ENCODE measurements around the gene SMIM35.

The SMIM35 gene

DNA sequence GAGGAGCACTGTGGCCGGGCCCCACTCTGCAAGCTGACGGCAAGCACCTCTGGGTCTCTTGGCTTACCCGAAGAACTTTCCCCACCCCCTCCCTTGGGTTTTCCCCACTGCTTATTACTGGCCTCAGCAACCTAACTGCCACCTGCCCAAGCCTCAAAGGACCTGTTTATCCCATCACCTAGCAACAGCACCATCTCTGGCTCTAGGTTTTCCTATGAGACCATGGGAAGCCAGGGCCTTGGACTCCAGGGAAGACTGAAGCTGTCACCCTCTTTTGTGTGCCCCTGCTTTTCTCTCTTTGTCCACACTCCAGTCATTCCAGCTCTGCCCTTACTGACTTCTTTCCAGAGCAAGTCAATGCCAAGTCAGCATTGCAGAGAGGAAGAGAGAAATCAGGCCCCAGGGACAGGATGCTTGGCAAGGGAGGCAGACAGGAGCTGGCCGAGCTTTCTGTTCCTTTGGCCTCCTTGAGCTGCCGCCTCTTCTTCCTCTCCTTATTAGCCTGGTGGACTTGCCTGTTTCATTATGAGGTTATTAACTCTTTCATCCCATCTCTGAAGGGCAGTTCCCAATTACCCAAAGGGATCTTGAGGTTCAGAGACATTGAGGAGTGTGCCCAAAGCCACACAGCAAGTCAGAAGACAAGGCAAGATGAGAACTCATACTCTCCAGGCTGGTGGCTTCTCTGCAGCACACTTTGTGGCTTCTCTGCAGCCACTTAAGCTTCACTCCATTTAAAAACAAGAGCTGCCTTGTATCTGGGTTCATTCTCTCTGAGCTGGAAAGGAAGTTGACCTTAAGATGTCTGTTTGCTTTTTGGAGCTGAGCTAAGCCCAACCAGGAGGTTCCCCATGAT is at the start of gene SMIM35:
SMIM35 (minus strand) TSS at position 51 of the 856 bp plus-strand sequence. CDS start 206 bp downstream, outside the sequence.
- DNase-seq (ENCODE audit: low read depth in 2 of 2, low spot score in 1 of 2): no peak

DNA sequence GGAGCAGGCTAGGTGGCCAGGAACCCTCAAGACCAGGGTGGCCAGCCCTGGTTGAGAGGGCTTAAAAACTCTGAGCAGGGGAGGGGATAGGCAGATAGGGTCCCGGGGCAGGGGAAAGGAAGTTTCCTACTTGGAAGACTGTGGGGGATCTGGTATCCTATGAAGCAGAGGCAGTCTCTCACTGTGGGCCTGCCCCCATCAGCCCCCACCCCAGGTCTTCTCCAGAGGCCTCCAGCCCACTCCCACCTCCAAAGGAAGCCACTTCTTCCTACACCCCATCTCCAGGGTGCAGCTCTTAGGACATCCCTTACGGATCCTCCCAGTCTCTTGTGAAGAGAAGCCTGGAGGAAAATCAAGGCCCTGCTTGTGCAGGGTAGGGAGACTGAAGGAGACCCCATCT is 49.6 kb upstream of the SMIM35 start:
- no peak for DNase-seq (ENCODE audit: low read depth in 2 of 2, low spot score in 1 of 2)

DNA sequence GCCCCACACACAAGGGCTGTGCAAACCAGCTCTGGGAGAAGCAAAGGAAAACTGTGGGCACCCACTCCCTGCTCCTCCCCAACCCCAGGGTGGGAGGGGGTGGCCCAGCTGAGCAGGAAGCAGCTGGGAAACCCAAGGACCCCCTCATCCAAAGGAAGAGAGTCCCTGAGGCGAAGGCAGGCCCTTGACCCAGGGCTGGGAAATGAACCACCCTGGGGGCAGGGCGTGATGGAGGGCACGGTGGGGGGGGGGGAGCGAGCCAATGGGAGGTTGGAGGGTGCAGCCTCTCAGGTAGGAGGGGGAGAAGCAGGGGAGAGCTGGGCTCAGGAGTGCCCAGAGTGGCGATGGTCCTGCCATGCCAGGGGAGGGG is 49.0 kb upstream of the SMIM35 start:
- no peak for DNase-seq (ENCODE audit: low read depth in 2 of 2, low spot score in 1 of 2)

DNA sequence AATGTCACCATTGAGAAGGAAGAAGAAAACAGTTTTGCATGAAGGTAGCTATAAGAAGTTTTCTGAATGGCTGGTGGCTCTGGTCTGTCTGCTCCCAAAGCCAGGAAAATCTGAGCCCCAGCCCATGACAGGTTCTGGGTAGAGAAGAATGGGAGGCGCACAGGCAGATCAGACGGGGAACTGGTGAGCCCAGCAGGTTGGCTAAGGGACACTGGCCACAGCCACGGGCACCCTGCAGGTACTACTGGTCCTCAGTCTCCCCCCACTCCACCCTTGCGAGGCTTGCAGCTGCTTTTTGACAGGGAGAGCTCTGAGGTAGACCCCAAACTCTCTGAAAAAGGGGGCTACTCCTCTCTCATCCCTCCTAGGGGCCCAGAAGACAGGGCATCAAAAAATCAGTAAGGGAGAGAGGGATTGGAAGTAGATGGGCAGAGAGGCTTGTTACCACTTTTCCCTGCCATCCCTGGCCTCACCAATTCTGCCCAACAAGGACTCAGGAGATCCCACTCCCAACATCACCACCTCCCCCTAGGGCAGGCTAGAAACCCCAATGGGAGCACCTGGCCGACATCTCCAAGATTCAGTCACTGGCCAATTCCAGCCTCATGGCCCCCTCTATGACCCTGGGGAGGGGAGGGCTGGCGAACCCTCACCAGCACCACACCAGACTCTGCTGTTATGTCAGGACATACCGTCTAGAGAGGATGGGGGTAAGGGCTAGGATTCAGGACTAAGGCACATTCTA is 48.5 kb upstream of the SMIM35 start:
- DNase-seq (ENCODE audit: low read depth in 2 of 2, low spot score in 1 of 2): no peak

DNA sequence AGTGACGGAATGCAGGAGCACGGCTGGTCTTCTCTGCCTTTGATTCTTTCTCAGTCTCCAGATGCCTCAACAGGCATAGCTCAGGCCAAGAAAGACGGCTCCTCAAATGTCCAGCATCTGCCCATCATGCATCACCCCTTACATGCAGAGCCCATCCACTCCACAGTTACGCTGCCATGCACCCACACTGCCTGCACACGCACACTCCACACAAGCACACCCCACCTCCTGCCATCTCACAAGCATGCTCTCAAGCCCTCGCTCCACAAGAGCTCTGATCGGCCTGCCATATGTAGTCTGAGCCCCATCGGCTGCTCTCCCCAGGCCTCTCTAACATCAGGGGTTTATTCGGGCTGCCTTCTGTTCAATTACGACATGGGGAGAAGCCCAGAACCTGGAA is 47.1 kb upstream of the SMIM35 start:
- no peak for DNase-seq (ENCODE audit: low read depth in 2 of 2, low spot score in 1 of 2)

DNA sequence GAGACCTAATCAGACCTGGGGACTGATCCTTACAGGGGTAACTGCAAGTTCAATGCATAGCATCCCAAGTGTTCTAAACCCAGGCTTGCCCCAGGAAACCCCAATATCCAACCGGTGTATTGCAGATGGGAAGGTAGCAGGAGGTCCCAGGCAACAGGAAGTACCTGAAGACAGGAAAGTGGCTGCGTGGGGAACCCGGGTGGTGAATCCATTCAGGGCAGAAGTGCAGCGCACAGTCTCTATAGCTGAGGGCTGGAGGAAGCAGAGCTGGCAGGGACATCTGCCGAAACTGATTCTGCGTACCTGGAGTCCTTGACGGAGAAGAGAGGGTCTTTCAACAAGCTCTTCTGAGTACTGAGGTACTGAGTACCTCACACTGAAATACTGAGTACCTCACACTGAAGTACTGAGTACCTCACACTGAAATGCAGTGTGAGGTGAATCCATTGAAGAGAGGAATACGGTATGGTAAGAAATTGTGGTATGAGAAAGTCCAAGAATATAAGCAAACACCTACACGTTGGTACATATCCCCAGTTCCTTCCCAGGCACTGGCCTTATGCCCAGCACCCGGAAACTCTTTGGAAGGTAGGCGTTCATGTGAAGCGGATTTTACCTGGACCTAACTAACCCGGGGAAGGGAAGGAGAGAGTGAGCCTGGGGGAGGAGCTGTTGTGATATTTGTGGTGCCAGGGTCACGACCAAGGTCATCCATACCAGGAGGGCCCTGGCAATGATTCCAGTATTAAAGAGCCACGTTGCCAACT is 45.8 kb upstream of the SMIM35 start:
- no peak for DNase-seq (ENCODE audit: low read depth in 2 of 2, low spot score in 1 of 2)

DNA sequence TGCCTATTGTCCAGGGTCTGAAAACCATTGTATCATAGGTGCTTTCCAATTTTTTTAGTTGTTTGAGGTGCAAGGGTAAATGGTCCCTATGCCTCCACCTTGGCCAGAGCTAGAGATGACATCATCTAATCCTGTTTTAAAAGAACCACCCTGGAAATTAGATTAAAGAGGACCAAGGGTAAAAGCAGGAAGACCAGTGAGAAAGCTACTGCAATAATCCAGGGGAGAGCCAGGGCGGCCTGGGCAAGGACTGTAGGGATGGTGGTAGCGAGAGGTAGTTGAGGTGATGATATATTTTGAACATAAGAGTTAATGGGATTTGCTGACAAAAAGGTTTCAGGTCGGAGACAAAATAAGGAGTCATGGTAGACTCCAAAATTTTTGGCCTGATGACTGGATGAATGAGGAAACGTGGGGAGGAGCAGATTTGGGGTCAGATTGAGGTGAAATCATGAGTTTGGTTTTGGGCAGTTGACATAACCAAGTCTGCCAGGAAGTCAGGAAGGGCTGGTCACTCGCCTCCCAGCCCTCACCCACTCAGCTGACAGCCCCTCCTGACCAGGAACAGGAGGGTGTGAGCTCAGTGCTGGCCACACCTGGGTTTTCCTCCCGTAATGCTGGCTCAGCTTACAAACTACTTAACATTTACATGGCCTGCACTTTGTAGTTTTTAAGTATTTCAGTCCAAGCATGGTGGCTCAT is 42.9 kb upstream of the SMIM35 start:
- no peak for DNase-seq (ENCODE audit: low read depth in 2 of 2, low spot score in 1 of 2)

DNA sequence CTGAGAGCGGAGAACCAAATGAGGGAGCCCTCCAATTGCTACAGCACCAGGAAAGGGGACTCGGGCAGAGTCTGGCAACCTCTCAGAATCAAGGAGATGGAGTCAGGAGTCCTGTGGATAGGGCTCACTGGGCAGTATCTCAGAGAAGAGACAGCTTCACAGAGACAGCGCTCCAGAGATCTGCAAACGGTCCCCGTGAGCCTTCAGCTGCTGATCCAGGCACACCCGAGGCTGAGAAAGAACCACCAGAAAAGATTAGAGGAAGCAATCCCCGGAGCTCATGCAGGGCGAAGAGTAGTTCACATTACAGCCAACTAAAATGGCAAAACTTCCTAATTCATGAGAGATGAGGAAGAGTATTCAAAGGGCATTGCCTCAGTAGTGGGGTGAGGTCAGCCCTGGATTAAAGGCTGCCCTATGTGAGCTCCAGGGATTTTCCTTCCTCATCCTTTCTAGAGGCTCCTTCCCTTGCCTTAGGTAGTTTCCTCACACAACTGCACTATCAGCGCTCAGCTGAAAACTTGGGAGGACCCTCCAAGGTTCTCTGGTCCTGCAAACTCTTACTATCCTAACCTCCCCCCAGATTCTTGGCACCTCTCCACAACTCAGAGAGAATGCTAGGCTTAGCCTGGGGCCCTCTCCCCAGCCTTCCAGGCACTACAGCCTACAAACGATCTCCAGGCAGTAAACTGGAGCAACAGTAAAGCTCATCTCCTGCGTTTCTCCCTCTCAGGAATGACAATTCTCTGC is 42.1 kb upstream of the SMIM35 start:
- no peak for DNase-seq (ENCODE audit: low read depth in 2 of 2, low spot score in 1 of 2)

DNA sequence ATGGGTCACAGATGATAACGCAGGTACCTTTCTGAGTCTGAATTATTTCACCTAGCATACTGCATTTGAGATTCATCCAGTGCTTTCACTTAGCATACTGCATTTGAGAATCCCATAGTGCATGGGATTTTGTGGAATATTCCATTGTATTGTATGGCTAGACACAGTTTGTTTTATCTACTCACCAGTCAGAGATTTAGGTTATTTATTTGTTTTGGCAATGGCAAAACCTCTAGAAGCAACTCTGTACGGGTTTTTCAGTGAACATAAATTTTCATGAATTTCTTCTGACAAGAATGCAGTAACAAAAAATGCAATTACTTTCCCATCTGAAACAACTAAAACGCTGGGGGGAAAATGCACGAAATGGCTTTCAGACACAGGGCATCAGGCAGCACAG is 41.5 kb upstream of the SMIM35 start:
- no peak for DNase-seq (ENCODE audit: low read depth in 2 of 2, low spot score in 1 of 2)

DNA sequence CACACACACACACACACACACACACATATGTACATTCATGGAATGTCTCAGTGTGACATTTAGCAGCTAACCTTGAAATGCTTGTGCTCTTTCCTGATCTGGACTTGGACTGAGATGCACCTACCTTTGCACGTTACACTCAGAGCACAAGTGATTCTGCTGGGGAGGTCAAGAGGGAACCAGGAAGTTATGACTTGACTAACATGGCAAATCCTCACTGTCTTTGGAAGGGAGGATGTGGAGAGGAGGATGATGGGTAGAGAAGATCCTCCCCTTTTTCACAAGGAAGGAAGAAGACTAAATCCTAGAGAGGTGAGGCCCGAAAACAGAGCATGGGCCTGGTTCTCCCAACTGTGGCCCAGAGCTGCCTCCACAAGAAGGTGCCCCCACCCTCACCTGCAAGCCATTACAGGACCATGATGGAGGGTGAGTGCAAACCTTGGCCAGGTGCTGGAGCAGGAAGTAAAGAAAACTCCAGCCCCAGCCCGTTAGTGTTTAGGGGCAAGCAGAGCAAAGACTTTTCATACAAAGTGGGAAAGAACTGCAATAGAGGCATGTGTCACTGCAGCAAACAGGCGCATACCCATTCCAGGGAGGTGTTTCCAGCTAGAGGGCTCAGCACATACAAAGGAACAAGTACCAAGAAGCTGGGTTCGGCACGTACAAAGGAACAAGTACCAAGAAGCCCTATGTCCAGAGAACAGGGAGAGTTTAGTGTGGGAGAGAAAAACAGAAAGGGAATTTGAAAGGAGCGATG is 39.5 kb upstream of the SMIM35 start:
- DNase-seq (ENCODE audit: low read depth in 2 of 2, low spot score in 1 of 2): no peak

DNA sequence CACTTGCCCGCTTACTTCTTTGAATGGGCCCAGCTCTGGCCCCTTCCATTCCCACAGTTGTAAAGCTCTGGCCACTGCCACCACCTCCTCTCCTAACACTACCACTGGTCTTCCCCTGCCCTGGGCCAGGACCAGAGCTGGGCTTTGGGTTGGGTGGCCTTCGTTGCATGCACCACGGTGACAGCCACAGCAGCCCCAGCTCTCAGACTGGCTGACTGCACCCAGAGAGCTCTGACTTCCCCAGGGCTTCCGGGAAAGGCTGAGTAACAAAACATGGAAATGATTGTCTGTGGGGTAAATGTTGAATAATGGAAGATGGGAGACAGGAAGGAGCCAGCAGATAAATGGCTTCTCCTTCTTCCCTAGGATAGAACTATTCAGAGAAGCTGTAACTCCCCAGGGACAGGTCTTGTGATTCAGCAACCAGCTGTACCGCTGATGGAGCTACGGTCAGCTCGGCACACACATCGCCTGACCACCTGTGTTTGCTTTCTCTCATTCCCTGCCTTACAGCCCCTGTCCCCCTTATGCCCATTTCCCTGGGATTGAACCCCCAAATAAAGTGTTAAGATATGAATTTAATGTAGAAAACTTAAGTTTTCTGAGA is 38.3 kb upstream of the SMIM35 start:
- no peak for DNase-seq (ENCODE audit: low read depth in 2 of 2, low spot score in 1 of 2)

DNA sequence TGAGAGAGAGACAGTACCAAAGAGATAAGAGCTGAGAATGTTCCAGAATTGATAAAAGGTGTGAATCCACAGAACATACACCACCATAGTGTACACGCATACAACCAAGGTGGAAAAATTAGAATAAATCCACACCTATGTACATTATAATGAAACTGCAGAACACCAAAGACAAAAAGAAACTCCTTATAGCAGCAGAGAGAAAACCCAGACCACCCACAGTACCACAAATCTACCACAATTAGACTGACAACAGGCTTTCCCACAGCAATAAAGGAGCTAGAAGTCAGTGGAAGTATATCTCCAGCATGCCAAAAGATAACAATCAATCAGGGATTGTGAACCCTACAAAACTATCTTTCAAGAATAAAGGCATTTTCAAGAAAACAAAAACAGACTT is 34.0 kb upstream of the SMIM35 start:
- no peak for DNase-seq (ENCODE audit: low read depth in 2 of 2, low spot score in 1 of 2)

DNA sequence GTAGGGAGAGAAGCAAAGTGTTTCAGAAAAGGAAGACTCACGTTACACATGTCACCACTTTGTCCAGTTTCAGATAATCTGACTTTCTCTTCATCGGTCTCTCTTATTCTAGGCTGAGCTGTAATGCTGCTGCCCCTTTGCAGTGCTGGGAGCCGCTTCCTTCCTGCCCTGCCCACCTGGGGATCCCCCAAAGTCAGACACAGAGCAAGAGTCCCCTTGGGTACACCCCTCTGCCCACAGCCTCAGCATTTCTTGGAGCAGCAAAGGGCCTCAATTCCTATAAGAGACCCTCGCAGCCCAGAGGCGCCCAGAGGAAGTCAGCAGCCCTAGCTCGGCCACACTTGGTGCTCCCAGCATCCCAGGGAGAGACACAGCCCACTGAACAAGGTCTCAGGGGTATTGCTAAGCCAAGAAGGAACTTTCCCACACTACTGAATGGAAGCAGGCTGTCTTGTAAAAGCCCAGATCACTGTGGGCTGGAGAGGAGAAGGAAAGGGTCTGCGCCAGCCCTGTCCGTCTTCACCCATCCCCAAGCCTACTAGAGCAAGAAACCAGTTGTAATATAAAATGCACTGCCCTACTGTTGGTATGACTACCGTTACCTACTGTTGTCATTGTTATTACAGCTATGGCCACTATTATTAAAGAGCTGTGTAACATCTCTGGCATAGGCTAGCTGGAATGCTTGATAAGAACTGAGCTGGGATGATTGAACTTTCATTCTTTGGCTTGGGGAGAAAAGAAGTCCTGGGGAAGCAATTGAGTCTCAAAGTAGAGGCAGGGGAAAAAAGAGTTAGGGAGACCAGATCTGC is 31.2 kb upstream of the SMIM35 start:
- no peak for DNase-seq (ENCODE audit: low read depth in 2 of 2, low spot score in 1 of 2)

DNA sequence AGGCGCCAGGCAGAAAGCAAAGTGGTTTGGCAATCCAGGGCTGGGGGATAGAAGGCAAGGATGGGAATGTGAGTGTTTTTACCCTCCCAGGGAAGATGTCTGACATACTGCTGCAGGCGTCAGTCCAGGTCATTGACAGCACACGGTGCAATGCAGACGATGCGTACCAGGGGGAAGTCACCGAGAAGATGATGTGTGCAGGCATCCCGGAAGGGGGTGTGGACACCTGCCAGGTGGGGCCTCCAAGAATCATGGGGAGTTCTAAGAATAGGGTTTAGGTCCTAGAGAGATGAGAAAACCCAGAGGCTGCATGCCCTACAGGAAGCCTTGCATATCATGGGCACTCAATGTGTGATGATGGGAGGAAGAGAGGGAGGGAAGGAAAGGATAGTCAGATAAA is 28.3 kb upstream of the SMIM35 start:
- no peak for DNase-seq (ENCODE audit: low read depth in 2 of 2, low spot score in 1 of 2)

DNA sequence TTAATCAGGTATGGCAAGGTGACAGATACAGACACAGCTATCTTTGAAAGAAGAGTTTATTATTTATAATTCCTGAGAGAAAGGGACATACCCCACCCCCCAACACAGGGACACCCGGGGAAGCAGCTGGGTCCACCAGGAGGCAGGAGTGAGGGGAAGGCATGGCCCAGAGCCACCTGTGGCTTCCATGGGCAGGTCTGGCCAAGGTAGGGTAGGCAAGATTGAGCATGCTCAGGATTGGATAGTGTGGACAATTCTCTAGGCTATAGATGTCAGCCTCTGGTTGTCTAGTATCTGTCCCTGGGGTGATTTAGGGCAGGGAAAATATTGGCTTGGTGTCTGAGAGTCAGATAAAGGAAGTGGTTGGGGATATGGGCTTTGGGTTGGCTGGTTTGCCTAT is 27.5 kb upstream of the SMIM35 start:
- no peak for DNase-seq (ENCODE audit: low read depth in 2 of 2, low spot score in 1 of 2)

DNA sequence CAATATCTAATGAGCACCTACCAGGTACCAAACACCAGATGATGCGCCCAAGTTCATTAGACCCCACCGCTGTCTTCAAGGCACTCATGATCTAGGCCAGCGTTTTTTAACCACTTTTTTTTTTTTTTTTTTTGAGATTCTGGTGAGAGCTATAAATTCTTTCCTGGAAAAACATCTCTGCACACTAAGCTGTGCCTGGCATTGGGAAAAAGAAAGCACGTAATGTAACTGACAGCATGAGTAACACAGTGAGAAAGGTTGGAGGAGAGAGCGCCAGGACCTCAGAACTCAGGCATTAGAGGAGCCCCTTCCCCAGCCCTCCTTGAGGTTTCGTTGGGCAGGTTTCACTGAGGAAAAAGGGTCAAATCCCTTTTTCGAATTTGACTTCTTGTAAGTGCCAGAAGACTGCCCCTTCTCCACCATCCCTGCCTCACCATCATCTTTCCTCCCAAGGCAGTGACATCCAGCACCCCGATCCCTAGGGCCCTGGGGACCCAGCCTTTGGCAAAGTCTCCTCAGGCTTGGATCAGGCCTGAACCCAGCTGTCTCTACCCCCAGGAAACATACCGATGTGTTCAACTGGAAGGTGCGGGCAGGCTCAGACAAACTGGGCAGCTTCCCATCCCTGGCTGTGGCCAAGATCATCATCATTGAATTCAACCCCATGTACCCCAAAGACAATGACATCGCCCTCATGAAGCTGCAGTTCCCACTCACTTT is 26.1 kb upstream of the SMIM35 start:
- DNase-seq (ENCODE audit: low read depth in 2 of 2, low spot score in 1 of 2): no peak

DNA sequence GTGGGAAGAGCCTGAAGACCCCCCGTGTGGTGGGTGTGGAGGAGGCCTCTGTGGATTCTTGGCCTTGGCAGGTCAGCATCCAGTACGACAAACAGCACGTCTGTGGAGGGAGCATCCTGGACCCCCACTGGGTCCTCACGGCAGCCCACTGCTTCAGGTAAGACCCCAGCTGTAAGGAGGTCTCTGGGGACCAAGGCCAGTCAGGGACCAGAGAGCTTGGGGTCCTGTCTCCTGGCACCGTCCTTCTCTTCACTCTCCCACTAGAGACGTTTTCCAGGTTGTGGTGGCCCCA is 24.9 kb upstream of the SMIM35 start:
- no peak for DNase-seq (ENCODE audit: low read depth in 2 of 2, low spot score in 1 of 2)

Measured in stimulated activated CD8-positive, alpha-beta memory T cell treated with anti-CD3 and anti-CD28 coated beads, Interleukin-4, amount 100 ng/mL, for 1 hour (primary cell).